GM12801 (cell line): Measurements from ENCODE around the gene ARHGEF7.

Experiments used
- TF ChIP-seq, protein P1 (sequence below): IDR thresholded peaks from one replicate; pipeline ENCODE4 v1.5.1; 2011; ENCODE audit warnings: control low read depth; ENCODE audit not compliant: insufficient read length; ENCODE audit errors: extremely low read depth

The ARHGEF7 gene

DNA sequence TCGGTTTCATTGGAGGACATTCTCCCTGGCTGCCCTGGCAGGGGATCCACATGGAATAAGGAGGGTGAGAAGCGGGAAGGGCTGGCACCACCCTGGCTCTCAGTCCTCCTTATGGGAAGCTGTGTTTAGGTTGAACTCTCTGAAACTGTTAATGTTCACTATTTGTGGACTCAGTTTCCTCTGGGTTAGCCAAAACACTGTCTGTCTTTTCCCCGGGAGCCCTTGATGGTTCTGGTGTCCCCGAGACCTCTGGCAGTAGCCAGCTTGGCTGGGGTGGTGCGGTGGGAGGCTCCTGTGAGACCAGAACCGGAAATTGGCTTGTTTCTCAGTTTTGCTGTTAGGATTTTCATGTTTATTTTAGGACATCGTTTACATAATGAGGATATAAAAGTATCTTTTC lies 157.0 kb downstream of the ARHGEF7 start:
- TF ChIP-seq, protein P1, sequence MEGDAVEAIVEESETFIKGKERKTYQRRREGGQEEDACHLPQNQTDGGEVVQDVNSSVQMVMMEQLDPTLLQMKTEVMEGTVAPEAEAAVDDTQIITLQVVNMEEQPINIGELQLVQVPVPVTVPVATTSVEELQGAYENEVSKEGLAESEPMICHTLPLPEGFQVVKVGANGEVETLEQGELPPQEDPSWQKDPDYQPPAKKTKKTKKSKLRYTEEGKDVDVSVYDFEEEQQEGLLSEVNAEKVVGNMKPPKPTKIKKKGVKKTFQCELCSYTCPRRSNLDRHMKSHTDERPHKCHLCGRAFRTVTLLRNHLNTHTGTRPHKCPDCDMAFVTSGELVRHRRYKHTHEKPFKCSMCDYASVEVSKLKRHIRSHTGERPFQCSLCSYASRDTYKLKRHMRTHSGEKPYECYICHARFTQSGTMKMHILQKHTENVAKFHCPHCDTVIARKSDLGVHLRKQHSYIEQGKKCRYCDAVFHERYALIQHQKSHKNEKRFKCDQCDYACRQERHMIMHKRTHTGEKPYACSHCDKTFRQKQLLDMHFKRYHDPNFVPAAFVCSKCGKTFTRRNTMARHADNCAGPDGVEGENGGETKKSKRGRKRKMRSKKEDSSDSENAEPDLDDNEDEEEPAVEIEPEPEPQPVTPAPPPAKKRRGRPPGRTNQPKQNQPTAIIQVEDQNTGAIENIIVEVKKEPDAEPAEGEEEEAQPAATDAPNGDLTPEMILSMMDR: no peak

DNA sequence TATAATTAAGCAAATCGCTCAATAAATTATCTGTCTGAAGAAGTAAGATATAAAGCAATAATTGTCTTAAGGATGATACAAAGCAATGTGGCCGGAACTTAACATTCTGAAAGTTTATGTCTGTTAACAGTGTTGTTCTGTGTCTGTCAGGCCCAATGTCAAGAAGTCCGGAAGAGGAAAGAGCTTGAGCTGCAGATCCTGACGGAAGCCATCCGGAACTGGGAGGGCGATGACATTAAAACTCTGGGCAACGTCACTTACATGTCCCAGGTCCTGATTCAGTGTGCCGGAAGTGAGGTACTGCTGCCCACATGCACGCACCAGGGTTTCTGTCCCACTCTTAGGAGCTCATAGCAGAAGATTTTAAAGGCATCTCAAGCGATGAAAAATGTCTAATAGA lies 160.3 kb downstream of the ARHGEF7 start:
- TF ChIP-seq, protein P1: no peak

DNA sequence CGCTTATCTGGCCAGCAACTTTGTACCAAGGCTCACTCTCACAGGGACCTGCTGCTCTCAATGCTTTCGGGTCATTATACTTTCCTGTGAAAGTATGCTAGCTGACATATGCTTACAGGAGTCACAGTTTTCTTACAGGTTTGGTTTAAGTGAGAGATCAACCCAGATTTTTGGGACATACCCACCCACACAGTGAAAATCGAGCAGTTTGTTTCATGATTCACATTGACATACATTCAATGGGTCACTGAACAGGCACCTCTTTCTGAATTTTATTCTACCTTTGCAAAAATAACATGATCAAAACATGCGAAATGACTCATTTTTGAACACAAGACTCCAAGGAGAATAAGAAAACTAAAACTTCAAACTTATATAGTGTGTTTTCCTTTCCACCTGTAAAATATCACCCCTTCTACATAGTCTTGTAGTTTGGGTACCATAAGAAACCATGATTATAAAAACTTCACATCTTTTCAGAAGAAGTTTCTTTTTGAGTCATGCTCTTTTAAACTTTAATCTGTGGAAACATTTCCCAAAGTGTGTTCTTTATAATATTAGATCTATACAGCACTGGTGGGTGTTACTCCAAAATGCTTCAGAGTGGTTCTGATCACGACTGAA lies 161.0 kb downstream of the ARHGEF7 start:
- TF ChIP-seq, protein P1: no peak

DNA sequence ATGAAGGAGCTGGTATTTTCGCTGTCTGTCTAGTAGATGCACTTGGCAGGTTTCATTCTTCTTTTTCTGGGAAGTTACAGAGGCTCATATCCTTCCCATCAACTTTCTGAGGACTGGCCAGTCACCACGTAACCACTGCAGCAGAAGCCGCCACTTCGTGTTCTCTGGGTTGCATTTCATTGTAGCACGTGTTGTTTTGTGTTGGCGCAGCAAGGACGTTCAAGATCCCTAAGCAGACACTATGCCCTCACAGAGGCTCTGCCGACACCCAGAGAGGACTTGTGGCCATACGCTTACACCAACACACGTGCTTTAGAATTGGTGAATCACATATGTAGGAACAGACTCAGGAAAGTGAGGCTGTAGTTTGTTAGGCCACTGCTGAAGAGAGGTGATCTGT lies 163.1 kb downstream of the ARHGEF7 start:
- TF ChIP-seq, protein P1: no peak

DNA sequence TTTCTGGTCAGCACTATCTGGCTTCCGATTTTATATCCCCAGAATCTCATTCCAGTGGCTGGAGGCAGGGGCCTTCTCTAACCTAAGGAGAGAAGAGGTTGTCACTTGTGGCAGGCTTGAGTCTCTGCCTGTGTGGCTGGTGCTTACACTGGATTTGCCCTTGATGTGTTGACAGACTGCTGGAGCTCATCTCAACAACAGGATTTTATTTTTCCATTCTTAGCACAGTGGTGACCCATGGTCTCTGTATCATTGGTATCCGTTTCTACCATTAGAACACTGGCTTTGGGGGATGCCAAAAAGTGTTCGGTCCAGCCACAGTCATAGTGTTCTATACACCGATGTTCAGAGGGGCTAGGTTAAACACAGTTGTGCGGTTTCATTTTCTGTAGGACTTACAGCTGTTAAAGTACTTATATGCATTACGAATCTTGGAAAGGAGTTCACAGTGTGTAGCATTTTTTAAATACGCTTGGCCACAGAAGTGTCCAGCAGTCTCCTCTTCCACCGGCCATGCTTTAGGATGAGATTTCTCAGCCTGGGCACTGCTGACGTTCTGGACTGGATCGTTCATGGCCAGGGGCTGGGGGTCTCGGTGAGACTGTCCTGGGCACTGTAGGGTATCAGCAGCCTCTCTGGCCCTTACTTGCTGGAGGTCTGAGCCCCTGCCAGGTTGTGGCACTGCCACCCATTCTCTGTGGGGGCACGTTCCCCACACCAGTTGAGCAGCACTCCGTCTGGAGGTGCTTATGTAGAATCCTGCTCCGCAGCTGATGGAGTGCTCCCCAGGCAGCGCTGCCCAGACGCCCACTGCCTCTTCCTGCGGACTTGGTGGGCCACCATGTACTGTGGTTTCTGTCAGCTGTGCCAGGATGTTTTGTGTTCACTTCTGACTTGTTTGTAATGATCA lies 163.9 kb downstream of the ARHGEF7 start:
- TF ChIP-seq, protein P1: no peak

DNA sequence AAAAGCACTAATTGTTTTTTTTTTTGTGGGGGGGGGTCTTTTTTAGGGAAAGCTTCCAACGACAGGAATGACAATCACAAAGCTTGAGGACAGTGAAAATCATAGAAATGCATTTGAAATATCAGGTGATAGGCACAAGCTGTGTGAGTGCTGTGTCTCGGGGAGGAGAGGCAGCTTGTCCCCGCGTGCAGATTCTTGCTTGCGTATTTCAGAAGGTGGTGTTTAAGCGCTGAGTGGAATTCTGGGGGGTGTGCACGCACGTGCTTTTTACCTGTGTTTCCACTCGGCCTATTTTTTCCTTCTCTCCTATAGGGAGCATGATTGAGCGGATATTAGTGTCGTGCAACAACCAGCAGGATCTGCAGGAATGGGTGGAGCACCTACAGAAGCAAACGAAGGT lies 165.1 kb downstream of the ARHGEF7 start:
- TF ChIP-seq, protein P1: no peak

DNA sequence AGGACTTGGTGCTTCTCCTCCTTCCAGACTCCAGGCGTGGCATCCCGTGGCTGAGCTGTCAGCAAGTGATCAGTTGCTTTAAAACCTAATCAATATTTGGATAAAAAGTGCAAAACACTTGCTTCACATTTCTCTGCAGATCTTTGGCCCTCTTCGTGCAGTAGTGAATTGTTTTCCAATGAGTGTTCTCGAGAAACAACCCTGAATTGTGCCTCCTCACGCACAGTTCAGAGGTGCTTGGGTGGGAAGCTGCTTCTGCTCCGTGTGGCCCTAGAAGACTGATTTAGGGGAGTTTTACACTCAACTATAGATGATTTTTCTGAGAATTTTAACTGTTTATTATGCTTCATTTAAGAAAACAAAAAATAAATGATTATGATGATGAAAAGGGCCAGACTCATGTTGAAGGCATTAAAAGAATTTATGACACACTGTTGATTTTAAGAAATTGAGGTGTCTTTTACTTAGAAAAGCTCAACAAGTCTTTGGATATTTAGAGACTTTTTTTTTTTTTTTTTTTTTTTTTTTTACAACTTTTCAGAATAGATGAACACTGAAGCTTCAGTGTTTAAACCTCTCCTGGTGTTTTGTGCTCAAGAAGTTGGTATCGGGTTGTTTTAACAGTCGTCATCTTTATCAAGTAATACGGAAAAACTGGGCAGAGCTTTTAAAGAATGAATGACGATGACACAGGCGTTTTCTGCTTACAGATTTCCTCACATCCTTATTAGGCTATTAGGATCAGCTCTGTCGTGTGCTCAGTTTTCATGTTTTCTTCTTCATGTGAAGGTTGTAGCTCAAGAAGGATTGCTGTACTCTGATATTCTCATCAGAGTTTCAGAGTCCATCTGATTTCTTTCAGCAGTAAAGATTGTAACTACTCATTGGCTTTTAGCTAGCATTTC lies 165.8 kb downstream of the ARHGEF7 start:
- TF ChIP-seq, protein P1: no peak
